H1 (cell line): ENCODE results near the gene PEX19. TPM values are rescaled to one million over a fixed set of nuclear protein-coding genes. Genes with fewer than 3 reads are reported as not detected.

Experiments used
- CTCF ChIA-PET: fragments of 300-600 bp; sonication (Branson Sonifier 250); formaldehyde crosslinking; loops from one replicate; lab custom pipeline; 2021; ENCODE audit not compliant: partially characterized antibody; lab: Charles Lee
- POLR2A ChIA-PET: fragments of 300-600 bp; sonication (Branson Sonifier 250); formaldehyde crosslinking; loops from one replicate; lab custom pipeline; 2021; ENCODE audit warnings: inconsistent platforms; ENCODE audit not compliant: partially characterized antibody; lab: Charles Lee
- DNase-seq, 2 experiments: peaks; one replicate each; pipeline versions ENCODE4 v3.0.0 to v3.0.0-alpha.2; 2010 to 2022; ENCODE audit warnings: low spot score in 2 of 2, low read depth in 1 of 2, mixed read lengths in 1 of 2
- FAIRE-seq: peaks from 2 replicates; lab custom pipeline; 2011; peaks lifted over from hg19 to GRCh38; lab: Jason Lieb, UNC
- H2AFZ ChIP-seq: 2 replicates; pipeline ENCODE4 v1.8.1; 2012; ENCODE audit warnings: low read length, inconsistent platforms
- H2AK5ac ChIP-seq: 2 replicates; pipeline ENCODE4 v1.6.1; 2013; ENCODE audit warnings: low read depth, low read length
- H2BK120ac ChIP-seq: replicated peaks from 2 replicates; pipeline ENCODE3; 2013; ENCODE audit warnings: low read depth, low read length, inconsistent platforms
- H2BK12ac ChIP-seq: 2 replicates; pipeline ENCODE4 v1.6.1; 2013; ENCODE audit warnings: low read depth, low read length
- H2BK15ac ChIP-seq: 2 replicates; pipeline ENCODE4 v1.6.1; 2013; ENCODE audit warnings: low read length
- H2BK20ac ChIP-seq: 2 replicates; pipeline ENCODE4 v1.6.1; 2013; ENCODE audit warnings: low read length
- H2BK5ac ChIP-seq: 2 replicates; pipeline ENCODE4 v1.6.1; 2013; ENCODE audit warnings: low read depth, low read length
- H3K14ac ChIP-seq: 2 replicates; pipeline ENCODE4 v1.6.1; 2013; ENCODE audit warnings: inconsistent platforms; ENCODE audit not compliant: insufficient read length
- H3K18ac ChIP-seq: 2 replicates; pipeline ENCODE4 v1.6.1; 2013; ENCODE audit warnings: low read length; ENCODE audit errors: extremely low read depth
- H3K23ac ChIP-seq: 2 replicates; pipeline ENCODE4 v1.6.1; 2013; ENCODE audit warnings: inconsistent platforms; ENCODE audit not compliant: insufficient read length
- H3K23me2 ChIP-seq: 2 replicates; pipeline ENCODE4 v1.6.1; 2013; ENCODE audit warnings: low read depth, low read length
- H3K27ac ChIP-seq: 2 replicates; pipeline ENCODE4 v1.6.1; 2011; ENCODE audit warnings: low read depth, low read length, inconsistent platforms
- H3K27me3 ChIP-seq, 4 experiments: replicated peaks in 1 of 4; 1 replicate in 1 of 4; 2 replicates in 3 of 4; pipeline versions ENCODE4 v1.6.1 to v1.8.1; 2011 to 2013; ENCODE audit warnings: low read length in 3 of 4, mild to moderate bottlenecking in 3 of 4, inconsistent platforms in 2 of 4, mixed read lengths in 2 of 4, moderate library complexity in 1 of 4; ENCODE audit not compliant: control insufficient read depth in 3 of 4, insufficient read depth in 3 of 4; ENCODE audit errors: extremely low read depth in 1 of 4
- H3K36me3 ChIP-seq, 4 experiments: 2 replicates each; pipeline versions ENCODE4 v1.6.1 to v1.8.1; 2011 to 2013; ENCODE audit warnings: mild to moderate bottlenecking in 4 of 4, low read length in 3 of 4, moderate library complexity in 2 of 4, control low read depth in 1 of 4, inconsistent platforms in 1 of 4; ENCODE audit not compliant: insufficient read depth in 4 of 4, control insufficient read depth in 2 of 4
- H3K4ac ChIP-seq: replicated peaks from 2 replicates; pipeline ENCODE3; 2013; ENCODE audit warnings: low read length, low read depth, mixed read lengths, inconsistent platforms; ENCODE audit not compliant: insufficient read length
- H3K4me1 ChIP-seq, 4 experiments: replicated peaks in 1 of 4; 1 replicate in 1 of 4; 2 replicates in 3 of 4; pipeline versions ENCODE4 v1.6.1 to v1.8.1; 2011 to 2013; ENCODE audit warnings: low read length in 3 of 4, inconsistent platforms in 2 of 4, mixed read lengths in 1 of 4; ENCODE audit not compliant: insufficient read depth in 4 of 4, control insufficient read depth in 3 of 4
- H3K4me2 ChIP-seq, 2 experiments: 2 replicates each; pipeline versions ENCODE4 v1.6.1 to v1.8.1; 2011 to 2013; ENCODE audit warnings: low read depth in 2 of 2, low read length in 2 of 2, control low read depth in 1 of 2, inconsistent platforms in 1 of 2, mild to moderate bottlenecking in 1 of 2; ENCODE audit not compliant: insufficient read depth in 1 of 2
- H3K4me3 ChIP-seq, 4 experiments: fragments of 200-600, 300-600 bp in 1 of 4; sonication (generic), shearing (Covaris generic), sonication (Bioruptor Twin) in 1 of 4; 2 replicates each; pipeline versions ENCODE4 v1.5.1 to v1.8.1; 2011 to 2016; ENCODE audit warnings: low read length in 4 of 4, low read depth in 3 of 4, control low read depth in 2 of 4, inconsistent platforms in 2 of 4, mild to moderate bottlenecking in 2 of 4, mixed read lengths in 1 of 4, moderate library complexity in 1 of 4; ENCODE audit not compliant: insufficient read depth in 2 of 4; ENCODE audit errors: extremely low read depth in 1 of 4
- H3K56ac ChIP-seq: replicated peaks from 2 replicates; pipeline ENCODE3; 2013; ENCODE audit warnings: low read depth, mild to moderate bottlenecking, mixed read lengths, low read length, inconsistent platforms; ENCODE audit not compliant: insufficient read length
- H3K79me1 ChIP-seq: 2 replicates; pipeline ENCODE4 v1.6.1; 2013; ENCODE audit warnings: low read depth, low read length, control low read depth
- H3K79me2 ChIP-seq, 2 experiments: 2 replicates each; pipeline versions ENCODE4 v1.6.1 to v1.8.1; 2012 to 2013; ENCODE audit warnings: low read length in 2 of 2, mild to moderate bottlenecking in 2 of 2, inconsistent platforms in 1 of 2; ENCODE audit not compliant: insufficient read depth in 2 of 2, control insufficient read depth in 1 of 2
- H3K9ac ChIP-seq, 4 experiments: replicated peaks in 1 of 4; 1 replicate in 1 of 4; 2 replicates in 3 of 4; pipeline versions ENCODE4 v1.6.1 to v1.8.1; 2011 to 2013; ENCODE audit warnings: low read depth in 3 of 4, low read length in 3 of 4, control low read depth in 2 of 4, mild to moderate bottlenecking in 2 of 4, moderate library complexity in 2 of 4, inconsistent platforms in 1 of 4; ENCODE audit errors: extremely low read depth in 1 of 4
- H3K9me3 ChIP-seq, 2 experiments: 2 replicates each; pipeline versions ENCODE4 v1.6.1 to v1.8.1; 2012 to 2013; ENCODE audit warnings: mild to moderate bottlenecking in 2 of 2, moderate library complexity in 2 of 2, control low read depth in 1 of 2, inconsistent platforms in 1 of 2, low read depth in 1 of 2, low read length in 1 of 2, mixed read lengths in 1 of 2; ENCODE audit not compliant: insufficient read depth in 2 of 2
- H4K20me1 ChIP-seq, 2 experiments: replicated peaks in 1 of 2; 2 replicates each; pipeline versions ENCODE3 to v1.8.1; 2011 to 2013; ENCODE audit warnings: inconsistent platforms in 2 of 2, low read length in 2 of 2, mild to moderate bottlenecking in 1 of 2; ENCODE audit not compliant: insufficient read depth in 2 of 2, control insufficient read depth in 1 of 2
- H4K5ac ChIP-seq: 2 replicates; pipeline ENCODE4 v1.6.1; 2013; ENCODE audit warnings: low read length, low read depth, mixed read lengths, inconsistent platforms; ENCODE audit not compliant: insufficient read length
- H4K8ac ChIP-seq: 2 replicates; pipeline ENCODE4 v1.8.0; 2013; ENCODE audit warnings: mild to moderate bottlenecking, moderate library complexity, low read length, inconsistent platforms; ENCODE audit not compliant: insufficient read depth; ENCODE audit errors: extremely low read depth
- H4K91ac ChIP-seq: replicated peaks from 2 replicates; pipeline ENCODE3; 2013; ENCODE audit warnings: low read length, mixed read lengths, inconsistent platforms; ENCODE audit not compliant: insufficient read length
- BACH1 ChIP-seq: IDR thresholded peaks from 2 replicates; pipeline ENCODE4 v1.6.1; 2012; ENCODE audit warnings: low read length, improper control_type of control experiment
- BCL11A ChIP-seq, 2 experiments: IDR thresholded peaks; one replicate each; pipeline ENCODE4 v1.6.1; 2011; ENCODE audit warnings: low read depth in 2 of 2, low read length in 2 of 2, mild to moderate bottlenecking in 2 of 2
- CHD2 ChIP-seq: IDR thresholded peaks from 2 replicates; pipeline ENCODE4 v1.6.1; 2012; ENCODE audit warnings: low read length, improper control_type of control experiment
- EGR1 ChIP-seq: IDR thresholded peaks from 2 replicates; pipeline ENCODE4 v1.6.1; 2011; ENCODE audit warnings: low read depth, low read length, borderline replicate concordance
- GTF2F1 ChIP-seq: IDR thresholded peaks from 2 replicates; pipeline ENCODE4 v1.6.1; 2012; ENCODE audit warnings: low read depth, low read length, improper control_type of control experiment, borderline replicate concordance
- JUND ChIP-seq: IDR thresholded peaks from 2 replicates; pipeline ENCODE4 v1.6.1; 2011; ENCODE audit warnings: mild to moderate bottlenecking, improper control_type of control experiment, low read length
- PHF8 ChIP-seq: fragments of 200-600 bp; sonication (generic); conservative IDR thresholded peaks from 2 replicates; pipeline ENCODE4 v1.7.1; 2012; ENCODE audit warnings: low read depth, mild to moderate bottlenecking, inconsistent platforms, low read length, moderate library complexity
- POLR2AphosphoS5 ChIP-seq: IDR thresholded peaks from 2 replicates; pipeline ENCODE4 v1.6.1; 2011; ENCODE audit warnings: low read depth, low read length
- RNF2 ChIP-seq: fragments of 200-900, 300-1000 bp; sonication (generic); IDR thresholded peaks from 2 replicates; pipeline ENCODE4 v1.7.1; 2016; ENCODE audit warnings: borderline replicate concordance, low read depth, mild to moderate bottlenecking, antibody characterized with exemption, low read length; ENCODE audit not compliant: poor library complexity, severe bottlenecking; ENCODE audit errors: missing control alignments
- SIRT6 ChIP-seq: IDR thresholded peaks from one replicate; pipeline ENCODE4 v1.7.1; 2012; ENCODE audit warnings: low read length, inconsistent platforms
- TBP ChIP-seq: IDR thresholded peaks from 2 replicates; pipeline ENCODE4 v1.6.1; 2011; ENCODE audit warnings: low read depth, low read length, improper control_type of control experiment
- TCF12 ChIP-seq: IDR thresholded peaks from 2 replicates; pipeline ENCODE4 v1.6.1; 2011; ENCODE audit warnings: low read depth, mild to moderate bottlenecking, low read length
- YY1 ChIP-seq: IDR thresholded peaks from 2 replicates; pipeline ENCODE4 v1.6.1; 2011; ENCODE audit warnings: low read depth, mild to moderate bottlenecking, low read length
- WGBS, 2 experiments: shearing (Covaris generic) in 1 of 2; methylation state at CpG; one replicate each; pipeline versions ENCODE4 v1.1.6 to v1.1.7; 2013 to 2015; ENCODE audit warnings: low lambda C conversion rate in 2 of 2, mixed read lengths in 2 of 2, inconsistent platforms in 1 of 2, low coverage in 1 of 2, missing lambda C conversion rate in 1 of 2; ENCODE audit not compliant: insufficient replicate concordance in 2 of 2, insufficient coverage in 1 of 2, insufficient read length in 1 of 2; ENCODE audit errors: extremely low coverage in 1 of 2, missing lambda C conversion rate in 1 of 2; 5-methylcytosine and 5-hydroxymethylcytosine counted together
- polyA plus RNA-seq, 7 experiments: library from polyadenylated mRNA; depleted of rRNA in 3 of 7; stranded (reverse) in 5 of 7; unstranded in 2 of 7; fragments of >200 nt in 5 of 7; fragments of 200-250 nt in 2 of 7; gene quantifications; 1 replicate in 5 of 7; 2 replicates in 1 of 7; 4 replicates in 1 of 7; pipeline versions ENCODE4 v1.2.1 to v1.2.3, GENCODE V29; 2011 to 2013; ENCODE audit warnings: missing spikeins in 2 of 7, mixed read lengths in 2 of 7
- total RNA-seq: library from RNA; stranded (reverse); fragmentation: NEBNext Ultra II Directional; extraction: Animal tissue kit (Norgen Biotek cat#: 25700); gene quantifications from 2 replicates; pipeline ENCODE4 v1.2.1, GENCODE V29; 2021
- TF ChIP-seq, protein P1 (sequence below): IDR thresholded peaks from 2 replicates; pipeline ENCODE4 v1.6.1; 2011; ENCODE audit warnings: low read depth, mild to moderate bottlenecking, low read length; ENCODE audit not compliant: insufficient read depth

PEX19 gene
- total and polyA plus RNA-seq, 2 of the 8 experiments (the other 6 are each of a cell fraction or from before 2014, with no cell fraction given) = 50.4 to 80.2 TPM

DNA sequence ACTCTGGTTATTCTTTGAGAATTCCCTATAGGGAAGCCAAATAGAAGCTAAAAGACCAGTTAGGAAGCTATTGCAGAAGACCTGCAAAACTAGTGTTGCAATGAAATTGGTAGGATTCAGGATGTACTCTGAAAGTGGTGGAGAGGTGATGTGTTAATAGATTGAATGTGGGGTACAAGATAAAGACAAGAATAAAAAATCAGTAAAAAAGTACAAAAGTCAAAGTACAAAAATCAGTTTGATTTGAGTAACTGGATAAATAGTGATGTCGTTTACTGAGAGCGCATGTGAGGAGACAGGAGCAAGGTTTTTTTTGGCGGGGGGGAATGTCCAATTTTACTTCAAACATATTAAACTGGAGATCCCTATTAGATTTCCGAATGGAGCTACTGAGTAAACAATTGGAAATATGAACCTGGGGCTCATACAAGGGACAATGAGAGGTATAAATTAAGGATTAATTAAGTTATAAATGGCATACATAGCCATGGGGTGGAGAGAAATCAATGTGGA, 20.1 kb downstream of the PEX19 start:
- POLR2A ChIA-PET = interaction anchor here (1.2 to 7.6 kb wide), 3 partner anchors 11 to 95 kb away, joined by 3 to 58 read pairs (median 4); partner anchors contain the start of gene PEX19
- H2BK15ac ChIP-seq = no peak overlapping the region
- FAIRE-seq (no peak), DNase-seq (no peak)
- no peak overlapping the region for H3K18ac ChIP-seq
- CTCF ChIA-PET = interaction anchor here (1.0 to 4.7 kb wide), 7 partner anchors 11 to 186 kb away, joined by 3 to 19 read pairs (median 5); no protein-coding TSS in a partner anchor
- no peaks in the 10 kb centered on the region for H3K36me3 ChIP-seq
- H4K91ac ChIP-seq = no peak overlapping the region
- H4K5ac ChIP-seq = no peak overlapping the region
- no peak overlapping the region for H3K9ac ChIP-seq
- no peaks in the 10 kb centered on the region for H3K27me3 ChIP-seq
- peaks cover 5 to 22% of the 10 kb centered on the region in 2 experiments; a peak in 3 of 4 replicates for H3K79me2 ChIP-seq
- H3K56ac ChIP-seq = no peak overlapping the region
- H3K23me2 ChIP-seq = 0 out of 2 replicates have a peak, but pooled peaks cover 2% of the 10 kb centered on the region
- peaks cover 0 to 5% (median 4%) of the 10 kb centered on the region in 4 experiments; a peak in 3 of 7 replicates for H3K4me1 ChIP-seq
- H3K4me2 ChIP-seq = no peak overlapping the region
- no peaks in the 10 kb centered on the region for H3K9me3 ChIP-seq
- no peaks in the 10 kb centered on the region for H4K20me1 ChIP-seq
- no peak overlapping the region for H2BK12ac ChIP-seq
- H3K27ac ChIP-seq = no peak overlapping the region
- no peak overlapping the region for H2AFZ ChIP-seq
- WGBS, 2 experiments = 80% methylated on average over 4 of the region's 4 CpGs; no CpG with 5 or more reads in 1 of the 2 experiments
- no peaks in the 10 kb centered on the region; the same call in 1 of the 2 replicates for H3K79me1 ChIP-seq
- H2BK20ac ChIP-seq = no peak overlapping the region
- H3K4me3 ChIP-seq = no peak overlapping the region
- no peak overlapping the region for H2AK5ac ChIP-seq
- no peak overlapping the region for H3K4ac ChIP-seq
- no peak overlapping the region for H3K23ac ChIP-seq
- H3K14ac ChIP-seq = no peak overlapping the region
- H4K8ac ChIP-seq = no peak overlapping the region
- H2BK5ac ChIP-seq = no peak overlapping the region
- H2BK120ac ChIP-seq = no peak overlapping the region
- no peak for TF ChIP-seq JUND
- TF ChIP-seq, protein P1, sequence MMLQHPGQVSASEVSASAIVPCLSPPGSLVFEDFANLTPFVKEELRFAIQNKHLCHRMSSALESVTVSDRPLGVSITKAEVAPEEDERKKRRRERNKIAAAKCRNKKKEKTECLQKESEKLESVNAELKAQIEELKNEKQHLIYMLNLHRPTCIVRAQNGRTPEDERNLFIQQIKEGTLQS = no peak
- TF ChIP-seq PHF8 = no peak
- TF ChIP-seq GTF2F1 = no peak
- TF ChIP-seq RNF2 = no peak
- TF ChIP-seq YY1 = no peak
- TF ChIP-seq CHD2 = no peak
- TF ChIP-seq SIRT6 = no peak
- no peak for TF ChIP-seq TCF12
- TF ChIP-seq TBP = no peak
- TF ChIP-seq BACH1 = no peak
- no peak for TF ChIP-seq BCL11A (IDR thresholded peaks at IDR 0.05; ENCODE audit: low read depth in 2 of 2, low read length in 2 of 2)
- TF ChIP-seq EGR1 = no peak
- no peak for TF ChIP-seq POLR2AphosphoS5
